ENCODE data around the gene MCOLN1. TPM values are rescaled to one million over a fixed set of nuclear protein-coding genes. Genes with fewer than 3 reads are reported as not detected.

MCOLN1 gene
- total RNA-seq, 1 experiment from 2014 or later, result 2.9 TPM

GRCh38 chr19:7507884-7508283 is 14.5 kb upstream of the MCOLN1 start:
- DNase-seq (ENCODE audit: low read depth in 1 of 2, low spot score in 2 of 2), result peak; percentile 49 to 90
- 0 out of 2 replicates have a peak, but pooled peaks cover 2% of the 10 kb centered on the region for H3K9me3 ChIP-seq (replicated peaks)
- 0 out of 2 replicates have a peak, but pooled peaks cover 4% of the 10 kb centered on the region for H3K4me1 ChIP-seq (replicated peaks)
- H3K27ac ChIP-seq, result no peak overlapping the region
- H3K4me3 ChIP-seq, result no peak overlapping the region
- H3K36me3 ChIP-seq, result no peaks in the 10 kb centered on the region
- H3K27me3 ChIP-seq (replicated peaks), result peaks cover 2% of the 10 kb centered on the region; the same call in 1 of the 2 replicates

DNA sequence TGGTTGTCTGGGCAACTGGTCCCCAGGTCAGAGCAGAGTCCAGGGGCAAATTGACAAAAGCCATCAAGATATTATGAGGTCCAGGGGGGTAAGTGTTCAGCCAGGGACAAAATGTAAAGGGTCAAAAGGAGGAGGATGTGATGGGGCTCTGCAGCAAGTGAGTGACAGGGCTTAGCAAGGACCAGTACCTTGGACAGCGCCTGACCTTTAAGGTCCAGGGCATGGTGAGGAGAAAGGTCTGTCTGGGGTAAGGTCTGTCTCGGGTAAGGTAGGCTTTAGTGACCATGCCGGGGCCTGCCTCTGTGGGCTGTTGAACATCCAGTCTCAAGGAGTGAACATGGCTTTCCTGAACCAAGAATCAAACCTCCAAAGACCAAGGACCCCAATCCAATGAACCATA is 12.8 kb upstream of the MCOLN1 start:
- no peak for DNase-seq (ENCODE audit: low read depth in 1 of 2, low spot score in 2 of 2)
- no peaks in the 10 kb centered on the region; the same call in 1 of the 2 replicates for H3K27me3 ChIP-seq (replicated peaks)
- 0 out of 2 replicates have a peak, but pooled peaks cover 2% of the 10 kb centered on the region for H3K9me3 ChIP-seq (replicated peaks)
- no peaks in the 10 kb centered on the region for H3K36me3 ChIP-seq
- no peak overlapping the region for H3K27ac ChIP-seq
- peaks cover 10% of the 10 kb centered on the region for H3K4me1 ChIP-seq (replicated peaks)
- no peak overlapping the region for H3K4me3 ChIP-seq

GRCh38 chr19:7512400-7512851 is 10.0 kb upstream of the MCOLN1 start:
- H3K27me3 ChIP-seq (replicated peaks), result no peaks in the 10 kb centered on the region; the same call in 1 of the 2 replicates
- peaks cover 31% of the 10 kb centered on the region for H3K4me1 ChIP-seq (replicated peaks)

GRCh38 chr19:7513809-7514642 is 8.4 kb upstream of the MCOLN1 start:
- H3K27me3 ChIP-seq (replicated peaks), result no peaks in the 10 kb centered on the region; the same call in 1 of the 2 replicates
- no peaks in the 10 kb centered on the region for H3K36me3 ChIP-seq
- no peak for DNase-seq (ENCODE audit: low read depth in 1 of 2, low spot score in 2 of 2)
- H3K4me3 ChIP-seq, result no peak overlapping the region
- no peak overlapping the region for H3K27ac ChIP-seq
- peaks cover 27% of the 10 kb centered on the region for H3K4me1 ChIP-seq (replicated peaks)
- H3K9me3 ChIP-seq (replicated peaks), result 0 out of 2 replicates have a peak, but pooled peaks cover 2% of the 10 kb centered on the region

More at GRCh38 chr19:7512400-7512851, 10.0 kb upstream of the MCOLN1 start:
- DNase-seq (ENCODE audit: low read depth in 1 of 2, low spot score in 2 of 2), result no peak
- H3K36me3 ChIP-seq, result no peaks in the 10 kb centered on the region
- 0 out of 2 replicates have a peak, but pooled peaks cover 2% of the 10 kb centered on the region for H3K9me3 ChIP-seq (replicated peaks)
- no peak overlapping the region for H3K4me3 ChIP-seq
- no peak overlapping the region for H3K27ac ChIP-seq

GRCh38 chr19:7515110-7515644 is 7.2 kb upstream of the MCOLN1 start:
- Histone ChIP-seq H3K4me1 (replicated peaks) (peaks cover 27% of the 10 kb centered on the region), H3K27ac (peak overlapping the region; percentile 19), H3K36me3 (no peaks in the 10 kb centered on the region; the same call in 1 of the 2 replicates), H3K4me3 (peak overlapping the region; percentile 50), H3K9me3 (replicated peaks) (0 out of 2 replicates have a peak, but pooled peaks cover under 1% of the 10 kb centered on the region), H3K27me3 (replicated peaks) (no peaks in the 10 kb centered on the region)
- DNase-seq (ENCODE audit: low read depth in 1 of 2, low spot score in 2 of 2), result peak; percentile 77 to 84

- peaks cover 27% of the 10 kb centered on the region for H3K4me1 ChIP-seq (replicated peaks)
- no peaks in the 10 kb centered on the region; the same call in 1 of the 2 replicates for H3K36me3 ChIP-seq
- peak within 1 kb of the TSS; percentile 50 for H3K4me3 ChIP-seq
- peak within 1 kb of the TSS; percentile 19 for H3K27ac ChIP-seq
- DNase-seq (ENCODE audit: low read depth in 1 of 2, low spot score in 2 of 2), result peak; percentile 58 to 84
- no peaks in the 10 kb centered on the region for H3K27me3 ChIP-seq (replicated peaks)
- no peaks in the 10 kb centered on the region for H3K9me3 ChIP-seq (replicated peaks)
Measured at GRCh38 chr19:7515645-7516151, 6.7 kb upstream of the MCOLN1 start, which contains the start of gene ZNF358. Gene ZNF358, plus strand, starts transcription at chr19:7516103. Its CDS starts 3,140 bp downstream, at chr19:7519243.

GRCh38 chr19:7516333-7516732 is 6.1 kb upstream of the MCOLN1 start:
- Histone ChIP-seq H3K27ac (0 out of 2 replicates have a peak overlapping the region, but pooled peaks have one; percentile 15), H3K4me1 (replicated peaks) (peaks cover 27% of the 10 kb centered on the region), H3K4me3 (peak overlapping the region; percentile 50), H3K9me3 (replicated peaks) (no peaks in the 10 kb centered on the region), H3K36me3 (no peaks in the 10 kb centered on the region; the same call in 1 of the 2 replicates), H3K27me3 (replicated peaks) (no peaks in the 10 kb centered on the region)
- DNase-seq (ENCODE audit: low read depth in 1 of 2, low spot score in 2 of 2), result no peak

GRCh38 chr19:7516878-7517277 is 5.5 kb upstream of the MCOLN1 start:
- no peak overlapping the region for H3K27ac ChIP-seq
- peaks cover 28% of the 10 kb centered on the region for H3K4me1 ChIP-seq (replicated peaks)
- no peaks in the 10 kb centered on the region for H3K9me3 ChIP-seq (replicated peaks)
- no peaks in the 10 kb centered on the region; the same call in 1 of the 2 replicates for H3K36me3 ChIP-seq
- no peaks in the 10 kb centered on the region for H3K27me3 ChIP-seq (replicated peaks)
- DNase-seq (ENCODE audit: low read depth in 1 of 2, low spot score in 2 of 2), result no peak
- H3K4me3 ChIP-seq, result peak overlapping the region; percentile 50

DNA sequence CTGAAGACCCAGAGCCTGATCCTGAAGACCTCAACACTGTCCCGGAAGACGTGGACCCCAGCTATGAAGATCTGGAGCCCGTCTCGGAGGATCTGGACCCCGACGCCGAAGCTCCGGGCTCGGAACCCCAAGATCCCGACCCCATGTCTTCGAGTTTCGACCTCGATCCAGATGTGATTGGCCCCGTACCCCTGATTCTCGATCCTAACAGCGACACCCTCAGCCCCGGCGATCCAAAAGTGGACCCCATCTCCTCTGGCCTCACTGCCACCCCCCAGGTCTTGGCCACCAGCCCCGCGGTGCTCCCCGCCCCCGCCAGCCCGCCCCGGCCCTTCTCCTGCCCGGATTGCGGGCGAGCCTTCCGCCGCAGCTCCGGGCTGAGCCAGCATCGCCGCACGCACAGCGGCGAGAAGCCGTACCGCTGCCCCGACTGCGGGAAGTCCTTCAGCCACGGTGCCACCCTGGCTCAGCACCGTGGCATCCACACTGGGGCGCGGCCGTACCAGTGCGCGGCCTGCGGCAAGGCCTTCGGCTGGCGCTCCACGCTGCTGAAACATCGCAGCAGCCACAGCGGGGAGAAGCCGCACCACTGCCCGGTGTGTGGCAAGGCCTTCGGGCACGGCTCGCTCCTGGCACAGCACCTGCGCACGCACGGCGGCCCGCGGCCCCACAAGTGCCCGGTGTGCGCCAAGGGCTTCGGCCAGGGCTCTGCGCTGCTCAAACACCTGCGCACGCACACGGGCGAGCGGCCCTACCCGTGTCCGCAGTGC is 2.9 kb upstream of the MCOLN1 start:
- no peaks in the 10 kb centered on the region for H3K9me3 ChIP-seq (replicated peaks)
- DNase-seq (ENCODE audit: low read depth in 1 of 2, low spot score in 2 of 2), result no peak
- H3K27ac ChIP-seq, result no peak overlapping the region
- peaks cover 35% of the 10 kb centered on the region for H3K4me1 ChIP-seq (replicated peaks)
- H3K4me3 ChIP-seq, result no peak overlapping the region
- H3K36me3 ChIP-seq, result no peaks in the 10 kb centered on the region; the same call in 1 of the 2 replicates
- no peaks in the 10 kb centered on the region for H3K27me3 ChIP-seq (replicated peaks)

DNA sequence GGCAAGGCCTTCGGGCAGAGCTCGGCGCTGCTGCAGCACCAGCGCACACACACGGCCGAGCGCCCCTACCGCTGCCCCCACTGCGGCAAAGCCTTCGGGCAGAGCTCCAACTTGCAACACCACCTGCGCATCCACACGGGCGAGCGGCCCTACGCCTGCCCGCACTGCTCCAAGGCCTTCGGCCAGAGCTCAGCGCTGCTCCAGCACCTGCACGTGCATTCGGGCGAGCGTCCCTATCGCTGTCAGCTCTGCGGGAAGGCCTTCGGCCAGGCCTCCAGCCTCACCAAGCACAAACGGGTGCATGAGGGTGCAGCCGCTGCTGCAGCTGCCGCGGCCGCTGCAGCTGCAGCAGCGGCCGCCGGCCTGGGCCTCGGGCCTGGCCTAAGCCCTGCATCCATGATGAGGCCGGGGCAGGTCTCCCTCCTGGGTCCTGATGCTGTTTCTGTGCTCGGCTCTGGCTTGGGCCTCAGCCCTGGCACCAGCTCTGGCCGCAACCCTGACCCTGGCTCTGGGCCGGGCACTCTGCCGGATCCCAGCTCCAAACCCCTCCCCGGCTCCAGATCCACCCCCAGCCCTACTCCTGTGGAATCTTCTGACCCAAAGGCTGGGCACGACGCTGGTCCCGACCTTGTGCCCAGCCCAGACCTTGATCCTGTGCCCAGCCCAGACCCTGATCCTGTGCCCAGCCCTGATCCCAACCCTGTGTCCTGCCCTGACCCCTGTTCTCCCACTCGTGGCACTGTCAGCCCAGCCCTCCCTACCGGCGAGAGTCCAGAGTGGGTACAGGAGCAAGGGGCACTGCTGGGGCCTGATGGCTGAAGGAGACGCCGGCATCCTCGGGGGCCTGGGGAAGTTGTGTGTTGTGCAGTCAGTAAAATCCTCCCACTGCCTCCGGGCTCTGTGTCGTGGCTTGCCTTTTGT is 2.0 kb upstream of the MCOLN1 start:
- no peak overlapping the region for H3K27ac ChIP-seq
- DNase-seq (ENCODE audit: low read depth in 1 of 2, low spot score in 2 of 2), result no peak
- H3K36me3 ChIP-seq, result no peaks in the 10 kb centered on the region; the same call in none of the 2 replicates
- H3K4me1 ChIP-seq (replicated peaks), result peaks cover 27% of the 10 kb centered on the region
- H3K9me3 ChIP-seq (replicated peaks), result no peaks in the 10 kb centered on the region
- no peak overlapping the region for H3K4me3 ChIP-seq
- H3K27me3 ChIP-seq (replicated peaks), result no peaks in the 10 kb centered on the region

DNA sequence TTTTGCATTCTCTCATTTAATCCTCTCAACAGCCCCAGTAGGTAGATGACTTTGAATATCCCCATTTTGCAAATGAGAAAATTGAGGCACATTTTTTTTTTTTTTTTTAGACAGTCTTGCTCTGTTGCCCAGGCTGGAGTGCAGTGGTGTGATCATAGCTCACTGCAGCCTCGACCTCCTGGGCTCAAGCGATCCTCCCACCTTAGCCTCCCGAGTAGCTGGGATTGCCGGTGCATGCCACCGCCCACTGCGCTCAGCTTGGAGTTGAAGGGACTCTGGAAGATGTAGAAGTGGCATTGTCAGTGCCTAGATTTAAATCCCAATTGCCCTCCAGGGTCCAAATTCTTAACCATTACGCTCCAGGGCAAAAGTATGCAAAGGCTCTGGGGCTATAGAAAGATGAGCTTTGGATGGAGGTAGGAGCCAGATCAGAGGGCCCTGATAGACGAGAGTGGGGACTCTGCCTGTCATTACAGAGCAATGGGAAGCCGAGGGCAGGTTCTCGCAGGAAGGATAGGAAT is 813 bp upstream of the MCOLN1 start:
- Histone ChIP-seq H3K4me1 (replicated peaks) (peaks cover 19% of the 10 kb centered on the region), H3K36me3 (peaks cover 5% of the 10 kb centered on the region), H3K4me3 (no peak overlapping the region), H3K9me3 (replicated peaks) (no peaks in the 10 kb centered on the region), H3K27ac (no peak overlapping the region), H3K27me3 (replicated peaks) (no peaks in the 10 kb centered on the region)
- no peak for DNase-seq (ENCODE audit: low read depth in 1 of 2, low spot score in 2 of 2)
